Vagina (tissue), 2 donors: ENCODE data around the gene RPIA. TPM values are rescaled to one million over a fixed set of nuclear protein-coding genes. Genes with fewer than 3 reads are reported as not detected.

Experiments used
- DNase-seq, 2 donors: peaks; one replicate each; pipeline ENCODE4 v3.0.0-alpha.2; 2017; ENCODE audit errors: extremely low spot score in 2 of 2
- H3K27ac ChIP-seq: fragments of 200-600 bp; sonication (generic); one replicate; pipeline ENCODE4 v1.5.1; 2019
- H3K27me3 ChIP-seq: fragments of 200-600 bp; sonication (generic); one replicate; pipeline ENCODE4 v1.5.1; 2019
- H3K36me3 ChIP-seq, 2 donors: fragments of 200-600 bp; sonication (generic); one replicate each; pipeline ENCODE4 v1.5.1; 2017 to 2019
- H3K4me1 ChIP-seq: fragments of 200-600 bp; sonication (generic); one replicate; pipeline ENCODE4 v1.5.1; 2019
- H3K4me3 ChIP-seq, 2 donors: fragments of 200-600 bp; sonication (generic); 1 replicate in 1 of 2; 2 replicates in 1 of 2; pipeline ENCODE4 v1.5.1; 2016 to 2019
- H3K9me3 ChIP-seq: fragments of 200-600 bp; sonication (generic); one replicate; pipeline ENCODE4 v1.5.1; 2019
- CTCF ChIP-seq, 3 experiments: fragments of 450-650 bp in 2 of 3; fragments of 200-600 bp in 1 of 3; sonication (generic) in 1 of 3; IDR thresholded peaks; one replicate each; pipeline ENCODE4 v1.5.1; 2017 to 2019; ENCODE audit warnings: antibody characterized with exemption in 3 of 3, mild to moderate bottlenecking in 2 of 3, moderate library complexity in 2 of 3
- POLR2A ChIP-seq, 2 donors: fragments of 450-650 bp; IDR thresholded peaks; one replicate each; pipeline ENCODE4 v1.6.1; 2017; ENCODE audit warnings: antibody characterized with exemption in 2 of 2, mild to moderate bottlenecking in 2 of 2, moderate library complexity in 2 of 2
- POLR2AphosphoS5 ChIP-seq, 2 donors: sonication (generic); formaldehyde crosslinking; IDR thresholded peaks; one replicate each; pipeline ENCODE4 v1.9.0; 2017; ENCODE audit warnings: antibody characterized with exemption in 2 of 2, mild to moderate bottlenecking in 2 of 2, low read depth in 1 of 2; ENCODE audit not compliant: insufficient read depth in 1 of 2
- intact Hi-C: fragments of 100-400 bp; cut with DNase I; formaldehyde crosslinking; loops from one replicate; pipeline ENCODE4 v1.15.1; 2023
- total RNA-seq: library from RNA; depleted of rRNA; stranded (reverse); fragments of >200 nt; gene quantifications from one replicate; pipeline ENCODE4 v1.2.3, GENCODE V29; 2016

Gene RPIA
- total RNA-seq, 1 donor from 2014 or later: 10.8 TPM

DNA sequence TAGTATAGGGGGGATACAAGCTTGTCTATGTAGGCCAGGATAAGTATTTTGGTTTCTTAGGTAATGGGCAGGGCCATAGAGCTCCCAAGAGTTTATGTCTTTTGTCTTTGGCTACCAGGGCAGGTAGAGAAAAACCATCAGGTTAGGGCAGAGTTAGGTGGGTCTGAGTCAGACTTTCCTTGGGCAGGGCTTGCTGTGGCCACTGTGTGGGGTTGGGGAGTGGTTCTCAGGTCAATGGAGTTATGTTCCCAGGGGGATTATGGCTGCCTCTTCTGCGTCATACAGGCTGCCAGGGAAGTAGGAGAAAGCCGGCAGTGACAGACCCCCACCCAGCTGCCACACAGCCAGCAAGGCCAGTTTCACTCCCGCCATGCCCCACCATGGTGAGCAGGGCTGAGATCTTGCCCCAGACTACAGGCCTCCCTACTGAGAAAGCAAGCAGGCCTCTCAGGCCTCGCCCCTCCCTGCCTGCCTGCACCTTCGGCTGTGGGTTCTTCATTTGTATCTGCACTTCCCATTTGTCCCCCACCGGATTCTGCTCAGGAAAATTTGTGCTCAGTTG lies 55.5 kb downstream of the RPIA start:
- DNase-seq: no peak
- intact Hi-C loops: no loop called here
- TF ChIP-seq CTCF (IDR thresholded peaks at IDR 0.05) (no peak), POLR2AphosphoS5 (IDR thresholded peaks at IDR 0.05; ENCODE audit: insufficient read depth in 1 of 2, low read depth in 1 of 2) (no peak), POLR2A (IDR thresholded peaks at IDR 0.05) (no peak)
- Histone ChIP-seq H3K36me3 (peaks cover 0 to 75% of the 10 kb centered on the region in 2 donors), H3K4me1 (no peaks in the 10 kb centered on the region), H3K27me3 (no peaks in the 10 kb centered on the region), H3K9me3 (no peaks in the 10 kb centered on the region), H3K4me3 (no peak overlapping the region), H3K27ac (no peak overlapping the region)

- H3K36me3 ChIP-seq: peaks cover 0 to 78% of the 10 kb centered on the region in 2 donors
- H3K4me1 ChIP-seq: no peaks in the 10 kb centered on the region
- H3K9me3 ChIP-seq: no peaks in the 10 kb centered on the region
- intact Hi-C loops: no loop called here
- no peak overlapping the region for H3K4me3 ChIP-seq
- no peak for TF ChIP-seq POLR2A (IDR thresholded peaks at IDR 0.05)
- no peak for TF ChIP-seq POLR2AphosphoS5 (IDR thresholded peaks at IDR 0.05; ENCODE audit: insufficient read depth in 1 of 2, low read depth in 1 of 2)
- TF ChIP-seq CTCF (IDR thresholded peaks at IDR 0.05): no peak
- H3K27me3 ChIP-seq: no peaks in the 10 kb centered on the region
- no peak overlapping the region for H3K27ac ChIP-seq
- no peak for DNase-seq
Measured at GRCh38 chr2:88747990-88748389, 56.5 kb downstream of the RPIA start.

DNA sequence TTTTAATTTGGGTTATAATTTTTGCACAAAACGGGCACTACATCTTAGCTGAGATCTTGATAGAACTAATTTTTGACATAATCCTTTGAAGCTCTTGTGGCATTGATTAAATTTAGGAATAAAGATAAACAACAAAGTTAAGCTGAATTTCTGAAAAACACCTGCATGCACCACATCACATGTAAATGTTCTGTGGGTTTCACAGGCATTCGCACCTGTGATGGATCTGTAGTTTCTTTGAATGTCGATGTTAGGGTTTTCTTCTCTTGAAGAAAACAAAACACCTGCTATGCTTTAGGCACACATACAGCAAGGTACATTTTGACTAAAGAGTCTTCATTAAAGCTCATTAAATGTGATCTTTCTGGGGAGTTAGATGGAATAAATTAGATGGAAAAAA lies 60.3 kb downstream of the RPIA start:
- TF ChIP-seq POLR2A (IDR thresholded peaks at IDR 0.05) (no peak), CTCF (IDR thresholded peaks at IDR 0.05) (no peak)
- DNase-seq: no peak
- H3K4me1 ChIP-seq: no peaks in the 10 kb centered on the region
- no peaks in the 10 kb centered on the region for H3K9me3 ChIP-seq
- H3K27me3 ChIP-seq: no peaks in the 10 kb centered on the region
- peaks cover 0 to 49% of the 10 kb centered on the region in 2 donors for H3K36me3 ChIP-seq
- no peak overlapping the region for H3K4me3 ChIP-seq
- no peak overlapping the region for H3K27ac ChIP-seq
- intact Hi-C loops: no loop called here

DNA sequence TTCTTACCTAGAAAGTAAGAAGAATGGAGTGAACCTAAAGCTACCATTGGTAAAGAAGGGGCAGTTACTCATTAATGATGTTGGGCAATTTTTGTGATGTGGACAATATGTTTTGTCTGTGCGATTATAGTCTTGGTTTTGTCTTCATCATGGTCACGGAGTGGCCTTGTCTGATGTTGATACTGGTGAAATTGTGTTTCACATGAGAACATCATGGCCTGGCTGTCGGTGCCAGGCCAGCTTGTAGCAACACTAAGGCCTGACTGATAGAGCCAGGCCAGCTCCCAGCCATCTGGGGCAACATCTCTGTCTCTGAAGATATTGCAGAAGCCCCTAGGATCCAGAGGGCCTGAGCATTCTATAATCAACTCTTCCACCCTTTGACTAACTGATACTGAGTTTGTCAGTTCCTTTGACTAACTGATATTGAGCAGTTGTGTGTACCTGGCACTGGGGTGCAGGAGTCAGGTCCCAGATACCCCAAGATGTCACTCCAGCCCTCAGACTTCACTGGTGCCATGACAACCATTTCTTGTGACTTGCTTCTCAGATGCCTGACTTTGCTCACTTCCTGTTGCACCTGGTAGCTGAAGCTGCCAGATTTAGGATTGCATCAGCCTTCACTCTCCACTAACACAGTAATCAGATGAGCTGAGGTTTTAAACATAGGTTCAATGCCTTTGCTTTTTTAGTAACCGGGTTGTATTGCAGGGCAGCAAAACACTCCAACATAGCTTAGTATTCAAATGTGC lies 62.5 kb downstream of the RPIA start:
- H3K36me3 ChIP-seq: peaks cover 0 to 32% of the 10 kb centered on the region in 2 donors
- H3K4me3 ChIP-seq: no peak overlapping the region
- H3K27ac ChIP-seq: no peak overlapping the region
- no peak for TF ChIP-seq CTCF (IDR thresholded peaks at IDR 0.05)
- intact Hi-C loops: no loop called here
- no peaks in the 10 kb centered on the region for H3K27me3 ChIP-seq
- H3K4me1 ChIP-seq: no peaks in the 10 kb centered on the region
- DNase-seq: no peak
- H3K9me3 ChIP-seq: no peaks in the 10 kb centered on the region

- no peaks in the 10 kb centered on the region for H3K4me1 ChIP-seq
- DNase-seq: no peak
- peaks cover 0 to 25% of the 10 kb centered on the region in 2 donors for H3K36me3 ChIP-seq
- TF ChIP-seq POLR2A (IDR thresholded peaks at IDR 0.05): no peak
- TF ChIP-seq CTCF (IDR thresholded peaks at IDR 0.05): no peak
- no peak for TF ChIP-seq POLR2AphosphoS5 (IDR thresholded peaks at IDR 0.05; ENCODE audit: insufficient read depth in 1 of 2, low read depth in 1 of 2)
- intact Hi-C loops: no loop called here
- H3K27ac ChIP-seq: no peak overlapping the region
- H3K9me3 ChIP-seq: peaks cover 5% of the 10 kb centered on the region
- no peaks in the 10 kb centered on the region for H3K27me3 ChIP-seq
- no peak overlapping the region for H3K4me3 ChIP-seq
Measured at GRCh38 chr2:88754585-88755320, 63.3 kb downstream of the RPIA start.
